ENCODE results near the gene FETUB. TPM values are rescaled to one million over a fixed set of nuclear protein-coding genes. Genes with fewer than 3 reads are reported as not detected.

Gene FETUB
- total RNA-seq, 1 experiment from 2014 or later: not detected

DNA sequence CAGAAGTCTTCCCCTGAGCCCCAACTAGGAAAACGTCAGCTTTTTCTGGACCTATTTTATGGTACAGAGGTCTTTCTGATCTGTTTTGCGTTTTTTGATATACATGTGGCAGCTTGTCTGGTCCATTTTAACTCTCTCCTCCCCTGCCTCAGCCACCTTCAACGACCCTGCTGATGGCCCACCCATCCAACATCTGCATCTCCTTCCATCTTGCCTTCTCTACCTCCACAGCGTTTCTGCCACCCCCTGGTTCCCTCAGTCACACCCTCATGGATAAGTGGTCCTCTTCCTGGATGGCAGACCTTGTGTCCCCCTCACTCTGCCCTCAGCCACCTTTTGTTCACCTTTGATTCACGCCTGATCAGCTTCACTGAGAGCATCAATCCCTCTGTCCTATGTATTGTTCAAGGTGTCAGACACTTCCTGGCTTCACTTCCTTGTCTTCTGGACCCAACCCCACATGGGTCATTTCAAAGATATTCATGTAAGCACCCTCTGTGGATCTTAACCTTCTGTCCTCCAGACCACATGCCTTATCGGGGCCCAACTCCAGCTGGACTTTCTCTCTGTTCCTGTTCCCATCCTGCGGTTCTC, 13.8 kb upstream of the FETUB start:
- H3K4me3 Mint-ChIP-seq (ENCODE audit: unreplicated experiment): no peak overlapping the region
- no peaks in the 10 kb centered on the region for H3K36me3 Mint-ChIP-seq (ENCODE audit: insufficient read depth, unreplicated experiment)
- no peak overlapping the region for H3K27ac Mint-ChIP-seq (ENCODE audit: low read depth, unreplicated experiment)
- H3K9me3 Mint-ChIP-seq (ENCODE audit: unreplicated experiment): no peaks in the 10 kb centered on the region
- TF ChIP-seq, protein P1, sequence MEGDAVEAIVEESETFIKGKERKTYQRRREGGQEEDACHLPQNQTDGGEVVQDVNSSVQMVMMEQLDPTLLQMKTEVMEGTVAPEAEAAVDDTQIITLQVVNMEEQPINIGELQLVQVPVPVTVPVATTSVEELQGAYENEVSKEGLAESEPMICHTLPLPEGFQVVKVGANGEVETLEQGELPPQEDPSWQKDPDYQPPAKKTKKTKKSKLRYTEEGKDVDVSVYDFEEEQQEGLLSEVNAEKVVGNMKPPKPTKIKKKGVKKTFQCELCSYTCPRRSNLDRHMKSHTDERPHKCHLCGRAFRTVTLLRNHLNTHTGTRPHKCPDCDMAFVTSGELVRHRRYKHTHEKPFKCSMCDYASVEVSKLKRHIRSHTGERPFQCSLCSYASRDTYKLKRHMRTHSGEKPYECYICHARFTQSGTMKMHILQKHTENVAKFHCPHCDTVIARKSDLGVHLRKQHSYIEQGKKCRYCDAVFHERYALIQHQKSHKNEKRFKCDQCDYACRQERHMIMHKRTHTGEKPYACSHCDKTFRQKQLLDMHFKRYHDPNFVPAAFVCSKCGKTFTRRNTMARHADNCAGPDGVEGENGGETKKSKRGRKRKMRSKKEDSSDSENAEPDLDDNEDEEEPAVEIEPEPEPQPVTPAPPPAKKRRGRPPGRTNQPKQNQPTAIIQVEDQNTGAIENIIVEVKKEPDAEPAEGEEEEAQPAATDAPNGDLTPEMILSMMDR (IDR thresholded peaks at IDR 0.05; ENCODE audit: unreplicated experiment): no peak
- intact Hi-C loops (cut with micrococcal nuclease): no loop called here
- H3K4me1 Mint-ChIP-seq (ENCODE audit: insufficient read depth, unreplicated experiment): no peaks in the 10 kb centered on the region
- BruUV-seq (replicated peaks): no TSS peak
- no peaks in the 10 kb centered on the region for H3K27me3 Mint-ChIP-seq (ENCODE audit: insufficient read depth, unreplicated experiment)
- POLR2A ChIA-PET: interaction anchor here (0.7 kb wide), 2 partner anchors 10 to 39 kb away, joined by 3 read pairs; no protein-coding TSS in a partner anchor
- no peak for DNase-seq (ENCODE audit: unreplicated experiment)
- CTCF ChIA-PET: interaction anchor here (0.9 to 3.0 kb wide), 5 partner anchors 9 to 197 kb away, joined by 3 to 17 read pairs (median 4); no protein-coding TSS in a partner anchor

DNA sequence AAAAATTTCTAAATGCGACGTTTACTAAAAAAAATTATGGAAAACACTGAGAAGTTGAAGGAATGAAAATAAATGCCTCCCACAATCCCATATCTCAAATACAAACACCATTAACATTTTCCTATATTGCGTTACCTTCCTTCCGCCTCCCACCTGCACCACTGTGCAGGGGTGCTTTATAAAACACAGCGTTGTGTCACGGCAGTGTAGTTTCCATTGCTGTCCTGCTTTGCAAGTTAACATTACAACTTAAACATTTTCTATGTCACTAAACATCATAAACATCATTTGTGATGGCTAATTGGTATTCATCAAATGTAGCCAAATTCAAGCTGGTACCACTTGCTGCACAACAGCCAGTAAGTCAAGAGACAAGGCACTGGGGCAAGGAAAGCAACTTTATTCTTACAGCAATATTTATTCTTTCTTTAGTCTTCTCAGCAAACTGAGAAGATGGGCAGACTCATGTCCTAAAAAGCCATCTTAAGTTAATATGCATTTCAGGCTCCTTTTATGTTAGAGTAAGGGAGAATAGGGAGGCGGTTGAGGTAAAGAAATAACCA, 12.3 kb upstream of the FETUB start:
- Mint-ChIP-seq H3K36me3 (ENCODE audit: insufficient read depth, unreplicated experiment) (no peaks in the 10 kb centered on the region), H3K27me3 (ENCODE audit: insufficient read depth, unreplicated experiment) (no peaks in the 10 kb centered on the region), H3K4me1 (ENCODE audit: insufficient read depth, unreplicated experiment) (no peaks in the 10 kb centered on the region), H3K4me3 (ENCODE audit: unreplicated experiment) (no peak overlapping the region), H3K27ac (ENCODE audit: low read depth, unreplicated experiment) (no peak overlapping the region), H3K9me3 (ENCODE audit: unreplicated experiment) (no peaks in the 10 kb centered on the region)
- no peak for DNase-seq (ENCODE audit: unreplicated experiment)
- no TSS peak for BruUV-seq (replicated peaks)
- TF ChIP-seq, protein P1 (IDR thresholded peaks at IDR 0.05; ENCODE audit: unreplicated experiment): no peak
- CTCF ChIA-PET: no interaction called here
- intact Hi-C loops (cut with micrococcal nuclease): no loop called here
- POLR2A ChIA-PET: interaction anchor here (1.5 kb wide), 1 partner anchor 11 kb away, joined by 4 read pairs; no protein-coding TSS in a partner anchor

DNA sequence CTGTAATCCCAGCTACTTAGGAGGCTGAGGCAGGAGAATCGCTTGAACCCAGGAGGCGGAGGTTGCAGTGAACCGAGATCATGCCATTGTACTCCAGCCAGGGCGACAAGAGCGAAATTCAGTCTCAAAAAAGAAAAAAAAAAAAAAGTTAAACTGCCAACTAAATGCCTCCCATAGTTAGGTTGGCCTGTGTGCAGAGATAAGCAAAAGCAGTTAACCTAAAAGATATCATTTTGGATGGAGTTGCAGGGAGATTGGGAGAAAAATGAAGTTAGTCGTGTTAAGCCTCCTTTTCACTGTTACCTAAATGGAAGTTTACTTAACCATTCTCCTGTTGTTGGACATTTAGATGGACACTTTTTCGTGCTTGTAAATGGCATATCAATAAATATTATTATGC, 11.4 kb upstream of the FETUB start:
- H3K9me3 Mint-ChIP-seq (ENCODE audit: unreplicated experiment): no peaks in the 10 kb centered on the region
- ChIA-PET POLR2A (interaction anchor here (0.7 to 1.5 kb wide), 2 partner anchors 11 to 109 kb away, joined by 4 read pairs; no protein-coding TSS in a partner anchor), CTCF (interaction anchor here (0.6 to 3.2 kb wide), 2 partner anchors 12 to 14 kb away, joined by 3 to 18 read pairs; no protein-coding TSS in a partner anchor)
- no peaks in the 10 kb centered on the region for H3K27me3 Mint-ChIP-seq (ENCODE audit: insufficient read depth, unreplicated experiment)
- intact Hi-C loops (cut with micrococcal nuclease): no loop called here
- BruUV-seq (replicated peaks): no TSS peak
- no peak overlapping the region for H3K27ac Mint-ChIP-seq (ENCODE audit: low read depth, unreplicated experiment)
- H3K36me3 Mint-ChIP-seq (ENCODE audit: insufficient read depth, unreplicated experiment): no peaks in the 10 kb centered on the region
- no peak overlapping the region for H3K4me3 Mint-ChIP-seq (ENCODE audit: unreplicated experiment)
- no peak for DNase-seq (ENCODE audit: unreplicated experiment)
- no peaks in the 10 kb centered on the region for H3K4me1 Mint-ChIP-seq (ENCODE audit: insufficient read depth, unreplicated experiment)
- TF ChIP-seq, protein P1 (IDR thresholded peaks at IDR 0.05; ENCODE audit: unreplicated experiment): no peak

DNA sequence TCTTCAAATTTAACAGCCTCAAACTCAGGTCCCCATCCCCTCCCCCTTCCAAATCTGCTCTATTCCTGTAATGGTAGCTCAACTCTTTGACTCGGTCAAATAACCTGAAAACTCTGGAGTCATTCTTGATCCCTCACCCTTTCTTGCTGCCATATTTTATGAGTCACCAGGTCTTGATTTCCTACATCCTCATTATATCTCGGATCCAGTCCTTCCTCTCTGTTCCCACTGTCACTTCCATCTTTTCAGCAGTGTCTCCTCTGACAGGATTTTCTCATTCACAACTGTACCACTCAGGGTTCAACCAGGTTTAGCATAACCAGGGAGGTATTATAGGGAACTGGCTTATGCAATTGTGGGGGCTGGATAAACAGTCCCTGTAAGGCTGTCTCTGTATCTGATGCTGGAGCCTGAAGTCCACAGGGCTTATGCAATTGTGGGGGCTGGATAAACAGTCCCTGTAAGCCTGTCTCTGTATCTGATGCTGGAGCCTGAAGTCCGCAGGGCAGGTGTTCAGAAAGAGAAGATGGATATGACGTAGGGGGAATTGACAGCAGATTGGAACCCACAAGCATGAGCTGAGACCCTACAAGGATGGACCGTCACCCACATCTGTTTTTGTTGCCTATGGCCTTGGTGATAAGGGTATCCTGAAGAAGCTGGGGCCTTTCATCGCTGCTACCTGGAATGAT, 9.1 kb upstream of the FETUB start:
- TF ChIP-seq, protein P1 (IDR thresholded peaks at IDR 0.05; ENCODE audit: unreplicated experiment): no peak
- BruUV-seq (replicated peaks): no TSS peak
- intact Hi-C loops (cut with micrococcal nuclease): no loop called here
- DNase-seq (ENCODE audit: unreplicated experiment): no peak
- CTCF ChIA-PET: interaction anchor here (0.5 to 3.2 kb wide), 7 partner anchors 8 to 153 kb away, joined by 3 to 18 read pairs (median 3); partner anchors contain the start of gene EIF4A2
- Mint-ChIP-seq H3K27ac (ENCODE audit: low read depth, unreplicated experiment) (no peak overlapping the region), H3K9me3 (ENCODE audit: unreplicated experiment) (no peaks in the 10 kb centered on the region), H3K36me3 (ENCODE audit: insufficient read depth, unreplicated experiment) (no peaks in the 10 kb centered on the region), H3K27me3 (ENCODE audit: insufficient read depth, unreplicated experiment) (no peaks in the 10 kb centered on the region), H3K4me3 (ENCODE audit: unreplicated experiment) (no peak overlapping the region), H3K4me1 (ENCODE audit: insufficient read depth, unreplicated experiment) (no peaks in the 10 kb centered on the region)
- POLR2A ChIA-PET: interaction anchor here (0.6 to 2.3 kb wide), 4 partner anchors 10 to 153 kb away, joined by 3 to 8 read pairs (median 4); partner anchors contain the start of genes EIF4A2 and FETUB

Data from MCF 10A (cell line).